Jurkat, Clone E6-1 (cell line): Measurements from ENCODE around the gene CDH23.

Source experiments
- DNase-seq: peaks from one replicate; pipeline ENCODE4 v3.0.0-alpha.2; 2011; ENCODE audit warnings: low read depth, low spot score
- H3K4me3 ChIP-seq: 2 replicates; pipeline ENCODE4 v1.5.1; 2011; ENCODE audit warnings: mild to moderate bottlenecking, low read length, control low read depth, moderate library complexity

Gene CDH23

DNA sequence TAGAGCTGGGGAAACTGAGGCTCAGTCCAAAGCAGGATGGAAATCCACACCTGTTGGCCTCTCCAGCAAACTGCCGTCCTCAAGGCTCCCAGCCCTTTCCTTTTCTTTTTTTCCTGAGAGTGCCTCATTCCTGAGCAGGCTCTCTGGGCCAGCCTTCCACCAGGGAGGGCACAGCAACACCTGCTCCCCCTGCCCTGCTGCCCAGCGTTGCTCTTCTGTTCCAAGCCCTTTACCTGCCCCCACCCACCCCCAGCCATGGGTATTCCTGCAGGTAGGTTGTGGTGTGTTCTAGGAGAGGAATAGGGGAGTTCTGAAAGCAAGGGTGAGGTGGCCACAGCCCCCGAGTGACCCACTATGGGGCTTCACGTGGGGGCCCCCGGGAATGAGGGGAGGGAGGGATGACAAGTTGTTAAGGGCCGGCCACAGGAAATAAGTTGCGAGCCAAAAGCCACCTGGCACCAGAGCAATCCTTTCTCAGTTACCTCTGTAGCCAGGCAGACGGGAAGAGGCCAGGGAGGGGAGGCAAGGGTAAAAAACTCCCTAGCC lies 357.3 kb downstream of the CDH23 start:
- no peak for DNase-seq

DNA sequence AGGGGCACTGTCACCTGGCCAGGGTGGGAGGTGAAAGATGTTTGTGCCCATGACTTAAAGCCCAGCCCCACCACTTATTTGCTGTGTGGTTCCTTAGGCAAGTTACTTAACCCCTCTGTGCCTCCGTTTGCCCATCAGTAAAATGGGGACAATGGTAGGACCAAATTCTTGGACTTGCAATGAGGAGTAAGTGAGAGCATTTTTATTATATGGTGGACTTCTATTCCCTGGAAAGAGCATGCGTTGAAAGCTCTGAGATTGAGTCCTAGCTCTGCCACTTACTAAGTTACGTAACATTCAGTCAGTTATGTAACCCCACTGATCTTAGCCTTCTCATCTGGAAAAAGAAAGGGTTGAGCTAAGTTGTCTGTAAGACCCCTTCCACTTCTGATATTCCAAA lies 357.8 kb downstream of the CDH23 start:
- no peak for DNase-seq
- no peak overlapping the region for H3K4me3 ChIP-seq

More for the DNA sequence above, 357.3 kb downstream of the CDH23 start:
- no peak overlapping the region for H3K4me3 ChIP-seq

DNA sequence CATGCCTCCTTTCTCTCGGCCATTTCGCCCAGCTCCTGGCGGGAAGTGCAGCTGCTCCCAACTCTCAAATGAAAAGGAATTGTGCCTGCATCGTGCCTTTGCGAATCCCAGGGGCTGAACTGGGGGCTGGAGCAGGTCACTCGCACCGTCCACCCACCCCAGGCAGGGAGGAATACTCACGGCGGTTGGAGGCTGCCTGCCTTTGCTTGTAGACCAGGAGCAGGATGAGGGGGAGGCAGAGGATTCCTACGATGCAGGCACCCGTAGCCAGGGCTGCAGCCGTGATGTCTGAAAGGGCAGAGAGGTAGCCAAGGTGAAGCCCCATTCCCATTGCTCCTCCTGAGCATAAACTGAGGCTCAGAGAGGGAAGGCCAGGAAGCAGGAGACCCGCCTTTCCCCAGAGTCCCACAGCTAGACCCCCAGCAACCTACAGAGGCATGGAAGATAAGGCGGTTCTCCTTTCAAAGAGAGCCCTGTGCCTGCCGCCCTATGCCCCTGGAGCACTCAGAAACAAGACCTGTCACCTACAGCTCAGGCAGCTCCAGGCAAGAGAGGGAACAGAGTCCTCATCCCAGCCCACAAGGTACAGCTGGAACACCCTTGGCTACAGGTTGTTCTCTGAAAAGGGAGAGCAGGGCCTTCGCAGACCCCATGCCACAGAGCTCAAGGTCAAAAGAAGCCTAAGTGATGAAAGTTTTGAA lies 358.6 kb downstream of the CDH23 start:
- no peak for DNase-seq
- no peak overlapping the region for H3K4me3 ChIP-seq

DNA sequence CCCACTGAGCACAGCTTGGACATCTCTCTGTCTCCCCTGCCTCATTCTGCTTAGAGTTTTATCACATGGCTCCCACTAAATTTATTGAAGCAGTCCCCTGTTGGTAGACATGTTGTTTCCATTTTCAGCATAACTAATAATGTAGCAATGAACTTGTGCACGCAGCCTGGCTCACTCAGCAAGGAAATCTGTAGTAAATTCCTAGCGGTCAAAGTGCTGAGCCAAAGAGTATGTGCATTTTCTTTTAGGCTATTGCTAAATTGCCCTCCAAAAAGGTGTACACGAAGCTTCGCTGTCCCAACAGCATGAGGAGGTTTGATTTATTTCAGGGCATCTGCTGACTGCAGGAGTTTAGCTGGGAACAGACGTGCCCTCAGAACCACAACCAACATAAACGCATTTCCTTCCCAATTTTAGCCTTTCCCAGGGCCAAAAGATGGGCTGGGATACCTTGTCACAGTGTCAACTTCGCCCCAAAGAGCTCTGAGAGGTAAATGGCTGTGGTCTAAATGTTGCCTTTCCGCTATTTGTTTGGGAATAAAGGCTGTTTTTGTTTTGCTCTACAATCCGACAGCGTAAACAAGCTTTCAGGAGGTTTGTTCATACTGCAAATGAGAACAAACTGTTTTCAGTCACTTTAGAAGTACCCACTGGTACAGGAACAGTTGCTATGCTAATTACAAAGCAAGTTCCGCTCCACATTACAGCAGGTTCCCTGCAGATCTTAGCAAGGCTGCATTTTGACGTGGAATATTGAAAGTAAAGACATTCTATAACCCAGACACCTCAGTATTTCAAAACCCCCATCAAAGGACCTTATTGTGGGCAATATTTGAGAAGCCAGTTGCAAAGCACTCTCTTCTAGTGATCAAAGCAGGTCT lies 359.8 kb downstream of the CDH23 start:
- DNase-seq, result no peak
- peak overlapping the region; percentile 31 for H3K4me3 ChIP-seq

DNA sequence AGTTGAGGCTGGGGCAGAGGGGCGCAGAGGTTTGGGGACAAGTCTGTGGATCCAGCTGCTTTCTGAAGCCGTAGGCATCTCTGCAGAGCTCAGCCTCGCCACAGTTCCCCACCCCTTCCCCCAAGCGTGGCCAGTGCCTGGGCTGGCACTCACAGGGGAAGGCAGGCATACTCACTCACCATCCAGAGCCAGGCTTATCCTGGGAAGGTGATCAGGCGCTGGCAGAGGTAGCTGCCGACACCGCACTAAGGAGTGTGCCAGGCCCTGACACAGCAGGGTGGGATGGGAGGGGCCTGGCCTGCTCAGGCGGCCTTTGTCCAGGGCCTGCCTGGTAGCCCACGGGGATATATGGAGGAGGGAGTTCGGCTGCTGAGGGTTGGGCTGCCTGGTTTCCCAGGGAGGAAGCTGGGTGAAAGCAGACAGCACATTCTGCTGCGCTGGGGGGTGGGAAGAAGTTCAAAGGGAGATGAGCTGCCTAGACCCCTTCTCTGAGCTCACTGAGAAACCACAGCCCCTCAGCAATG lies 360.7 kb downstream of the CDH23 start:
- peak; percentile 61 for DNase-seq
- H3K4me3 ChIP-seq, result peak overlapping the region; percentile 31

DNA sequence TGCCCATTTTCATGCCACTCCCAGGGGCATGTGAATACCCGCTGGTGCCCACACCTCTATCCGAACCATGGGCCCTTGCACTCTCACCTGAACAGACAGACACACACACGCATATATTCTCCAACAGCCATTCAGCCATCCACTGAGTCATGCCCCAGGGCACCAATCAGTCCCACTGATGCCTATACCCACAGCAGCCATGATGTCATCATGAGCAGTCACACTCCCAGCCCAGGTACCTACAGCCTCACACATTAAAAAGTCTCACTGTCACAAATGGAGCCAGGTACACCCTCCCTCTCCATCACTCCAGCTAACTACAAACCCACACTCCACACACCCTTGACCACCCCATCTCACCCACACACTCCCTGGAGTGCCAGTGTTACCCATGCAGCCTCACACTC lies 364.4 kb downstream of the CDH23 start:
- no peak overlapping the region for H3K4me3 ChIP-seq
- DNase-seq, result no peak

DNA sequence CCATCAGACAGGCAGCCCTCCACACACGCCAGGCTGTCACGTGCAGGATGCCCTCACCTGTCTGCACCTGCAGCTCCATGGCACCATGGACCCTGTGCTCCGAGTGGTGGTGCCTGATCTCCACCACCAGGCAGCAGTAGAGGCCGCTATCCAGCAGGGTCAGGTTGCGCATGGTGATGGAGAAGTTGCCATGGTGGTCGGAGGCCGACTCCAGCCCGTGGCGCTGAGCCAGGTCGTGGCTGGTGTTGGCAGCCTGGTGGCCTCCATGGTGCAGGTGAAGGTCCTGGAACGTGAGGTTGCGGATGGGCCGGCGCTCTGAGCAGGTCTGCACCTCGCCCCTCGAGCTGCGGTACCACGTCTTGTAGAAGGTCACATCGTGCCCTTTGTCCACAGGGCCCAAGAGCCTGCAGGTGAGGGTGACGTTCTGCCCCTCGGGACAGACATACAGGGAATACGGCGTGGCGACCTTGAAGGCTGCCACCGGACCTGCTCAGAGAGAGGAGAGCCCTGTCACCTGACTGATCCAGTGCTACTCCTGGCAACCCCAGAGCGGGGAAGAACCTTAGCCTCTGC lies 364.9 kb downstream of the CDH23 start:
- no peak overlapping the region for H3K4me3 ChIP-seq
- no peak for DNase-seq

DNA sequence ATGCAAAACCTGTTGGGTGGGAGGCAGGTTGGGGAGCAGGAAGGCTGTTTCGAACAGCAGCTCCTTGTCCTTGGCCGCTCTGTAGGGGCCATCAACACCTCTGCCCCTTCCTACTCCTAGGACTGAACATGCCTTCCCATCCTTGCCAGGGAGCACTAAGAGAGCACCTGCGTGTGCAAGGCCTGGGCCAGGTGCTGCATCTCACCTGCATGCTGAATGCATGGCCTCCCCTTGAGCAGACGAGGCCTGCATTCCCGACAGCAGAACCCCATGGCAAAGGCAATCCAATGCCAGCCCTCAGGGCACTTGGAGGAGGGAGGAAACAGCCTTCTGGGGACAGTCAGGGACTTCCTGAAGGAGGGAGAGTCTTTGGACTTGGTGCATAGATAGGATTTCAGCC lies 365.6 kb downstream of the CDH23 start:
- no peak for DNase-seq
- no peak overlapping the region for H3K4me3 ChIP-seq

DNA sequence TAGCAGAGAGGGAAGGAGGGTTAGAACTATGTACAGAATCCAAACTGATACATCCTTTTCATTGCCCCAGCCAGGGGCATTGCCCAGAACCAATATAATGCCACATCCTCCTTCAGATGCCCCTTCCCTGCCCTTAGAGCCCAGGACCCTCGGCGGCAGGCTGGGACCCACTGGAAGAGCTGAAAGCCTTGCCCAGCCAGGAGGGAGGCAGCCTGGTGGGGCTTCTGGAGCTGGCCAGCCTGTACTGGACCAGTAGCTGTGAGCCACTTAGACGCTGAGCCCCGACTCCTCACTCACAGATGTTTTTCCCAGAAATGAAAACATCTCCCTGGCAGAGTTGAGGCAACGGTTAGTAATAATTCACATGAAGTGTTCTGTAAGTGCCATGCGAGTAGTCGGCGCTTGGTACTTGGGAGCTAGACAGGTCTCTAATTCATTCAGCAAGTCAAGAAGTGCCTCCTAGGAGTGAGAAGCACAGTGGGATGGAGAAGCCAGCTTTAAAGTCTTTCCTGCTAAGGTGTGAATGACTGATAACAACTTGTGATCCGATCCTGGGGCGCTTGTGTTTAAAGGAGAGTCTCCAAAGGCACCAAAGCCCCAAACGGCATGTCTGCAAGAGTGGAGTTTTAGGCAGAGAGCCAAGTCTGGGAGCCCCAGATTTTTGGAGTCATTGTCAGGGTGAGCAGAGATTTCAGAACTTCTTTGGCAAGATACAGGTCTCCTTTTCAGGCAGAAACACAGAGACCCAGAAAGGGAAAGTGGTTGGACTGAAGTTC lies 366.8 kb downstream of the CDH23 start:
- no peak for DNase-seq
- H3K4me3 ChIP-seq, result no peak overlapping the region

DNA sequence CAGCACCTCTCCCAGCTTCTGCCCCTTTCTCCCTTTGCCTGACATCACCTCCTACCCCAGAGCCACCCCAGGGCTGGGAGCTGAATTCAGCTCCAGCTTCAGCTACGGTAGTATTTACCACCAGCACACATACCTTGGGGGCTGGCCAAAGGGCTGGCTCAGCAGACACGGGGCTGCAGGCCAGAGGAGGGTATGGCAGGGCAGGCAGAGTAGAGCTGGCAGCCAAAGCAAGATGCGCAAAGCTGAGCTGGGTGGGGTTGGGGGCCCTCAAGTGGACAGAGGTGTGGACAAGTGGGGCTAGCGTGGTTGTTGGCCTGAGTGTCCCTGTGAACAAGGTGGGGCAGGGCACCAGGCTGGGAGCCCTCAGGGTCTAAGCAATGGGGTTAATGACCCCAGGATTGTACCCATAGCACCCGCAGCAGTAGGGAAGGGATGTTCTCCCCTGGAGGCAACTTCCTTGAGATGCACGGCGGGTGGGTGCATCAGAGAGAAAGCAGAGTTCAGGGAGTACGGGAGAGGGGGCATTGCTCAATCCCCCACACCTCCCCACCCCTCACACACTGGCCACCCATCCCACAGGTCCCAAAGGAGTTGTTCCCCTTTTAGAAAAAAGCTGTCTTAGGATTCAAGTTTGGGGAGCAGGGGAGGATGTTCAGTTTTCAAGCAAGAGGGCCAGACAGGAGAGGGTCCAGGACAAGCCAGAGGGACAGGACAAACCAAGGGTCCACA lies 368.6 kb downstream of the CDH23 start:
- H3K4me3 ChIP-seq, result no peak overlapping the region
- no peak for DNase-seq

DNA sequence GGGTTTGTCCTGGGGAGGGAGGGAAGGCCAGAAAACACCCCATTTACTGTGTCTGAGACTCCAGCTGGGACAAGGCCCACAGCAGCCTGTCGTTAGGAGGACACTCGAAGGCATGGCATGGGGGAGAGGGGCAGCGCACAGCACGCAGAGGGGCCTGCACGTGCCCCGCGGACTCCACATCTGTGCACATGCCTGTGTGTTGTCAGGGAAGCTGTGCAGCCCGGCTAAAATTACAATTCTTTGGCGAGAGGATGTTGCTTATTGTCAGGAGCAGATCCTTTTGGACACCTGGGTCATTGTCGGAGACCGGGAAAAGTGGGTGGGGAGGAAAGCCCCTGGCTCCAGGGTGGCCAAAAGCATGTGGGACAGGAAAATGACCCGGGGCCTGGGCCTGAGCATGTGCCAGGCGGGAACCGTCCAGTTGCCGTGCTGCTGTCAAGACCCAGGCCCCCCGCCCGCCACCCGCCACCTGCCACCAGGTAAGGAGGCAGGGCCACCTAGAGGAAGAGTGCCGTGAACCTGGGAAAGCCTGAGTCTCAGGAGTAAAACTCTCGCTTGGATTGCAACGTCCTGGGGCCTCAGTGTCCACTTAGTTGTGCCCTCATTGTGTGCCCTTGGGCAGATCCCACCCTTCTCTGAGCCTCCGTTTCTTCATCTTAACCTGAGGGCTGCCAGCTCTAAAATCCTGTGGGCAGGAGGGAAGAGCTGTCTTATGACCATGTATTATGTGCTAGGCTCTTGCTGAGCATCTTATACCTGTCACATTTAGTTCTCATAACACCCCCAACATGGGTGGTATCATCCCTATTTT lies 369.4 kb downstream of the CDH23 start:
- H3K4me3 ChIP-seq, result no peak overlapping the region
- no peak for DNase-seq

DNA sequence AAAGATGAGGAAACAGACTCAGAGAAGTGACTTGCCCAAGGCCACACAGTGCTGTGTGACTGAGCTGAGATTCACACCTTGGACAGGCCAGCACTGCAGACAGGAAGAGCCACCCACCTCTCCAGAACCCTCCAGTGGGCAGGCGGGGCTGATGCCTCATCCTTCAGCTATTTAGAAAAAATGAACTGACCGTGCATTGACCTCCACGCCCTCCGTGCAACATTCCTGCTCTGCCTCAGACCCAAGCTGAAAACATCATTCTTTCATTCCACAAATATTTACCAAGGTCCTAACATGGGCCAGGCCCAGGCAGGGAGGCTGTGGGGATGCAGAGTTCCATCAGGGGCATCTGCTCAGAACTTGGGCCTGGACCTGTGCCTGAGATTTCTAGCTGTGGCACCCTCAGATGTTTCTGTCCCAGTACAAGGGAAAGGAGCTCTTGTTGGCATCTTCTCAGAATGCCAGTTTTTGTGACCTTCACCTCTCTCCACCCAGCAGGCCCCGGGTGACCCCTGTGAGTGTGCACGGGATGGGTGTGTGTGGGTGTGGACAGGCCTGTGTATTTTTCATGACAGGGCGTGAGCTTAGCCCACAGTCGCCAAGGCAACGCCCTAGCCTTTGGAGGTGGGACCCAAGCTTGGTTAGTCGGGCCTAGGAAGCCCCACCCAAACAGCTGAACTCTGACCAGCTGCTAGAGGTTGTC lies 370.1 kb downstream of the CDH23 start:
- no peak overlapping the region for H3K4me3 ChIP-seq
- DNase-seq, result no peak

DNA sequence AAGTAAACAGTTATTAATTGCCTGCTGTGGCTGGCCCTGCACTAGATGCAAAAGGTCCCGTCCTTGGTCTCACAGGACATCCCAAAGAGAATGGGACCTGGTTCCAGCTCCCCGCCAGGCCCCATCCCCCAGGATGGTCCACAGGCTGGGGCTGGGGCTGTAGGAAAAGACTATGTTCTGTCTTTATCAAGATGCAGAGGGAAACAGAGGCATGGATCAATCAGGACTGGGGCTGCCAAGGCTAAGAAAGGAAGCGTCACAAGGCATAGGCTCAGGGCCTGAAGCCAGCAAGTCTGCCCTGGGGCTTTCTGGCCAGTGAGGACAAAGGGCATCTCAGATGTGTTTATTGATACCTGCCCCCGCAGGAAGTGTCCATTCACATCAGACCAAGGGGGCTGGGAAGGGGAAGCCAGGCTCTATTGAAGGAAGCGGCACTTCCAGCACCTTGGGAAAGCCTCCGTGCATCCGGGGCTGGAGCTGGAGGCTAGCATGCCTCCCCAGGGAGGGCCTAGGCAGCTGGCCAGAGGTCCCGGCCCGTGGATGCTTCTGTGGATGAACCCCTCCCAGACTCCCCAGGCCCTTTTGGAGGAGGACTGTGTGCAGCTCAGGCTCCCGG lies 370.8 kb downstream of the CDH23 start:
- H3K4me3 ChIP-seq, result no peak overlapping the region
- DNase-seq, result no peak

DNA sequence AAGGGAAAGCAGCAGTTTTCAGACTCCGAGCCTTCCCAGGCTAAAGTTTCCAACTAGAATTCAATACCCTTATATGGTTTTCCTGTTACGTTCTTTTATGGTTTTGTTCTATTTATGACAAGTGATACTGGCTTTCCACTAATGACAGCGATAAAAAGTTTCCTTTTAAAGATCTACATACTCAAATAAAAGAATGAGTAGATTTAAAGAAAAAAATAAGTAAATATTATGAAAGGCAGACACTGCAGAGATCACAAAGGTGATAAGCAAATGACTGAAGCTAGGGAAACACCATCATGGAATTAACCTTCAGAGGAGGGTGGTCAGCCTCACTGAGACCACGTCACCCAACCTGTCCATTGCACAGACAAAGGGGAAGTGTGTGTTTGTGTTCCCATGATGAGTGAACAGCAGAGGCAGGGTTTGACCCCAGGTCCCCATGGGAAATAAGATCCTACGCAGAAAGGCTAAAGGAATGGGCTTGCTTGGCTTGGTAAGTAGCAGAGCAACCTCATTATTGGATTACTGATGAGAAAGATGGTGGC lies 372.6 kb downstream of the CDH23 start:
- peak overlapping the region; percentile 47 for H3K4me3 ChIP-seq
- no peak for DNase-seq

DNA sequence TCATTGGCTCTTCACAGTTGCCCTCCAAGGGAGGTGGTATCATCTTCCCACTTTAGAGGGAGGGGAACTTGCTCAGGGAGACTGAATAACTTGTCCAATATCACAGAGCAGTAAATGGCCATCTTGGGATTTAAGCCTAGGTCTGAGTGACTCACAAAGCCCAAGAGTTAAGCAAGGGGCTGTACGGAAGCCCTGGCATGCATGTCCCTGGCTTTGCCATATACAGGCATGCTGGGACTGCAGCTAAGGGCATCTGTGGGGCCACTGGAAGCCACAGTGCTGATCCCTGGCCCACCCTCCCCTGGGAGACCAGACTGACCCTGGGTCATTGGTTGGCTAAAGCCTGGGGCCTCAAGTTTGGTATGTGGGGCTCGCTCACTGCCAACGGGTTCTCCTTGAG lies 373.5 kb downstream of the CDH23 start:
- H3K4me3 ChIP-seq, result no peak overlapping the region
- DNase-seq, result no peak

DNA sequence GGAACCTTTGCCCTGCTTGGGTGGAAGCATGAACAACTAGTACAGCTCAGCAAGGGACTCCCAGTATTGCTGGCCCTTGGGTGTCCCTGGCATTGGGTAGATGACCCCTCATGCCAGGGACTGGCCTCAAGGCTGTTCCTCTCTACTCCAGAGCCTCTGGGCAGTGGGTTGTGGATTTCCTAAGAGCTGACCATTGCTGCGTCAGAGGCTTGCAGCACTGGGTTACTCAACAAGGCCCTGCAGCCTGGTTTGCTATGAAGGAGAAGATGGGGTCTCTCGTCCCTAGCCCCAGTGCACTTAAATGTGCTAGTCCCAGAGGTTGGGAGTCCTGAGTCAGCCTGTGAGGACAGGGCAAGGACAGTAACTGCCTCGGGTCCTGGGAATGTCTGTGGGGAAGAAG lies 374.1 kb downstream of the CDH23 start:
- H3K4me3 ChIP-seq, result no peak overlapping the region
- no peak for DNase-seq
